ENCODE data around the gene HERPUD2. TPM values are rescaled to one million over a fixed set of nuclear protein-coding genes. Genes with fewer than 3 reads are reported as not detected.

The HERPUD2 gene, protein sequence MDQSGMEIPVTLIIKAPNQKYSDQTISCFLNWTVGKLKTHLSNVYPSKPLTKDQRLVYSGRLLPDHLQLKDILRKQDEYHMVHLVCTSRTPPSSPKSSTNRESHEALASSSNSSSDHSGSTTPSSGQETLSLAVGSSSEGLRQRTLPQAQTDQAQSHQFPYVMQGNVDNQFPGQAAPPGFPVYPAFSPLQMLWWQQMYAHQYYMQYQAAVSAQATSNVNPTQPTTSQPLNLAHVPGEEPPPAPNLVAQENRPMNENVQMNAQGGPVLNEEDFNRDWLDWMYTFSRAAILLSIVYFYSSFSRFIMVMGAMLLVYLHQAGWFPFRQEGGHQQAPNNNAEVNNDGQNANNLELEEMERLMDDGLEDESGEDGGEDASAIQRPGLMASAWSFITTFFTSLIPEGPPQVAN
- 24.2 to 29.9 TPM (median 28.3 TPM) in 3 replicates for total RNA-seq
- long read RNA-seq, transcript HERPUD2-202 (8 exons, 3,057 nt): major isoform, 12 of 25 reads
- long read RNA-seq, transcript HERPUD2-201 (9 exons, 2,474 nt): minor isoform, 6 of 25 reads
- long read RNA-seq, partial matches to known transcripts: 2 of 25 reads
- long read RNA-seq, other reads (novel, unspliced or antisense): 5 of 25 reads

DNA sequence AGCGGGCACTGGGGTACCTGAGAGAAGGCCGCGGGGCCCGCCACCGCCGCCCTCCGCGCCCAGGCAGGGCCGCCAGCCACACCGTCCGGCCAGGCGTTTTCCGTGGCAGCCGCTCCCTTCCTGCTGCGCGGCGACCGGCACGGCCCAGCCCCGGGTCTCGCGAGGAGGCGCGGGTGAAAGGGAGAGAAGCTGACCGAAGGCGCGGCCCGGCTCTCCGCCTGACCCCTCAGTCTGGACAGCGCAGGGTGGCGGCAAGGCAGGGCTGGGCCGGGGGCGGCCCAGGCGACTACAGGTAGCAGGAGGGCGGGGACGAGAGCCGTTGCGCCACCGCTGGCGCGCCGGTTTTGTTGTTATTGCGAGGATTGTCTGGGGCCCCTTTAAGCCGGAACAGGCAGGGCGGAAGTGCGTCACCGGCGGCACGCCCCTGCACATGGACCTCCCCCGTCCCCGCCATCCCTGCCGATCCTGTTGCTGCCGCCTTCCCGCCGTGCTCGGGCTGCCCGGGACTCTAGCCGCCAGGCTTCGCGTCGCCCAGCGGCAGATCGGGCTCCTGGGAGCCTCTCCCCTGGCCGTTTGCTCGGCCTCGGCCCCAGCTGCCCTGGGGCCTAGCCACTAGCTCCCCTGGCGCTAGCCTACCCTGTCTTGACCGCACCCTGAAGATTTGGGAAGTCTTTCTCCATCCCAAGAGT, at the start of gene HERPUD2:
Gene HERPUD2, minus strand, starts transcription at position 352 of the 689 bp plus-strand sequence. CDS start 805 bp downstream, outside the sequence.
- TF ChIP-seq, protein P1, sequence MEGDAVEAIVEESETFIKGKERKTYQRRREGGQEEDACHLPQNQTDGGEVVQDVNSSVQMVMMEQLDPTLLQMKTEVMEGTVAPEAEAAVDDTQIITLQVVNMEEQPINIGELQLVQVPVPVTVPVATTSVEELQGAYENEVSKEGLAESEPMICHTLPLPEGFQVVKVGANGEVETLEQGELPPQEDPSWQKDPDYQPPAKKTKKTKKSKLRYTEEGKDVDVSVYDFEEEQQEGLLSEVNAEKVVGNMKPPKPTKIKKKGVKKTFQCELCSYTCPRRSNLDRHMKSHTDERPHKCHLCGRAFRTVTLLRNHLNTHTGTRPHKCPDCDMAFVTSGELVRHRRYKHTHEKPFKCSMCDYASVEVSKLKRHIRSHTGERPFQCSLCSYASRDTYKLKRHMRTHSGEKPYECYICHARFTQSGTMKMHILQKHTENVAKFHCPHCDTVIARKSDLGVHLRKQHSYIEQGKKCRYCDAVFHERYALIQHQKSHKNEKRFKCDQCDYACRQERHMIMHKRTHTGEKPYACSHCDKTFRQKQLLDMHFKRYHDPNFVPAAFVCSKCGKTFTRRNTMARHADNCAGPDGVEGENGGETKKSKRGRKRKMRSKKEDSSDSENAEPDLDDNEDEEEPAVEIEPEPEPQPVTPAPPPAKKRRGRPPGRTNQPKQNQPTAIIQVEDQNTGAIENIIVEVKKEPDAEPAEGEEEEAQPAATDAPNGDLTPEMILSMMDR (IDR thresholded peaks at IDR 0.05): no peak
- Mint-ChIP-seq H3K9me3 (ENCODE audit: low read depth) (no peaks in the 10 kb centered on the region), H3K4me3 (ENCODE audit: unreplicated experiment) (peak within 1 kb of the TSS; percentile 91), H3K36me3 (ENCODE audit: low read depth) (peaks cover 2% of the 10 kb centered on the region), H3K27me3 (ENCODE audit: low read depth) (no peaks in the 10 kb centered on the region), H3K4me1 (ENCODE audit: low read depth) (peaks cover 66% of the 10 kb centered on the region), H3K27ac (ENCODE audit: unreplicated experiment) (peak within 1 kb of the TSS; percentile 98)
- peak; percentile 96 for DNase-seq (ENCODE audit: low spot score)

DNA sequence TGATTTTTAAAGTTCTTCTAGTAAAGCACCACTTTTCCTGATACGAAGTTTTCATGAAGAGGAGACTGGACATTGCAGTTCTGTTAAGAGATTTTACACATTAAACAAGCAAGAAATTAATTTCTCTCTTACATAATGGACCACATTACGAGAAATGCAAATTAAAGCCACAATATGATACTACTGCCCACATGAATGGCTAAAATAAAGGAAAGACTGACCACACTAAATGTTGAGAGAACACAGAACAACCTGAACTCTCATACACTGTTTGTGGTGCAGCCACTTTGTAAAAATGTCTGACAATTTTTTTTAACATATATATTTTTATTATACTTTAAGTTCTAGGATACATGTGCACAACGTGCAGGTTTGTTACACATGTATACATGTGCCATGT, 44.0 kb upstream of the HERPUD2 start:
- no peaks in the 10 kb centered on the region for H3K27me3 Mint-ChIP-seq (ENCODE audit: low read depth)
- no peaks in the 10 kb centered on the region for H3K36me3 Mint-ChIP-seq (ENCODE audit: low read depth)
- H3K27ac Mint-ChIP-seq (ENCODE audit: unreplicated experiment): no peak overlapping the region
- DNase-seq (ENCODE audit: low spot score): no peak
- H3K4me3 Mint-ChIP-seq (ENCODE audit: unreplicated experiment): no peak overlapping the region
- peaks cover 13% of the 10 kb centered on the region for H3K9me3 Mint-ChIP-seq (ENCODE audit: low read depth)
- TF ChIP-seq, protein P1 (IDR thresholded peaks at IDR 0.05): no peak
- peaks cover 6% of the 10 kb centered on the region for H3K4me1 Mint-ChIP-seq (ENCODE audit: low read depth)

DNA sequence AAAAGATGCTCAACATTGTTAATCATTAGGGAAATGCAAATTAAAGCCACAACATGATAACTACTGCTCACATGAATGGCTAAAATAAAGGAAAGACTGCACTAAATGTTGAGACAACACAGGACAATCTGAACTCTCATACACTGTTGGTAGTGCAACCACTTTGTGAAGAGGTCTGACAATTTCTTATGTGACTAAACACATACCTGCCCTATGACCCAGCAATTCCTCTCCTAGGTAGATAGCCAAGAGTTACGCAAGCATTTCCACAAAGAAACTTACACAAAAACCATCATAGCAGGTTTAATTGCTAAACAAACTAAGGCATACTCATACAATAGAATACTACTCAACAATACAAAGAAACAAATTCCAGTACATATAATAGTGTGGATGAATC, 41.8 kb upstream of the HERPUD2 start:
- Mint-ChIP-seq H3K9me3 (ENCODE audit: low read depth) (peaks cover 6% of the 10 kb centered on the region), H3K27me3 (ENCODE audit: low read depth) (no peaks in the 10 kb centered on the region), H3K27ac (ENCODE audit: unreplicated experiment) (no peak overlapping the region), H3K36me3 (ENCODE audit: low read depth) (peaks cover under 1% of the 10 kb centered on the region), H3K4me1 (ENCODE audit: low read depth) (peaks cover 8% of the 10 kb centered on the region), H3K4me3 (ENCODE audit: unreplicated experiment) (no peak overlapping the region)
- no peak for DNase-seq (ENCODE audit: low spot score)
- TF ChIP-seq, protein P1 (IDR thresholded peaks at IDR 0.05): no peak

DNA sequence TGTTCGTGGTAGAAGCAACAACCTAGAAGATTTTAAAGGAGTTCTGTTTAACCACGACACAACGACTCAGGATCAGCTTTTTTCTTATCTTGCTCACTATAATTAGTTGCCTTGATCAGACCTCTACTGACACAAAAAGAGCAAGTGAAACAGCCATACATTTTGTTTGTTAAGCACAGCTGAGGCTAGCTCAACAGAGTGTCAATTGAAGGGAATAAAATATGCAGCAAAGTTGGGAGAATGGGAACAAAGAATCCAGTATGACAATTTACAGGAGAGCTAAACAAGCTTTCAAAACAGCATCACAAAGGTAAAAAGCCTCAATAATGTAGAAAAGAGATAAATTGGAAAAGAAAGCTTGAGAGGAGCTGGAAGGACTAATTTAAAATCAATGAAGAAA, 40.5 kb upstream of the HERPUD2 start:
- Mint-ChIP-seq H3K4me1 (ENCODE audit: low read depth) (peaks cover 8% of the 10 kb centered on the region), H3K9me3 (ENCODE audit: low read depth) (peaks cover 4% of the 10 kb centered on the region), H3K36me3 (ENCODE audit: low read depth) (peaks cover 2% of the 10 kb centered on the region), H3K27me3 (ENCODE audit: low read depth) (no peaks in the 10 kb centered on the region), H3K4me3 (ENCODE audit: unreplicated experiment) (no peak overlapping the region), H3K27ac (ENCODE audit: unreplicated experiment) (no peak overlapping the region)
- DNase-seq (ENCODE audit: low spot score): no peak
- TF ChIP-seq, protein P1 (IDR thresholded peaks at IDR 0.05): no peak

DNA sequence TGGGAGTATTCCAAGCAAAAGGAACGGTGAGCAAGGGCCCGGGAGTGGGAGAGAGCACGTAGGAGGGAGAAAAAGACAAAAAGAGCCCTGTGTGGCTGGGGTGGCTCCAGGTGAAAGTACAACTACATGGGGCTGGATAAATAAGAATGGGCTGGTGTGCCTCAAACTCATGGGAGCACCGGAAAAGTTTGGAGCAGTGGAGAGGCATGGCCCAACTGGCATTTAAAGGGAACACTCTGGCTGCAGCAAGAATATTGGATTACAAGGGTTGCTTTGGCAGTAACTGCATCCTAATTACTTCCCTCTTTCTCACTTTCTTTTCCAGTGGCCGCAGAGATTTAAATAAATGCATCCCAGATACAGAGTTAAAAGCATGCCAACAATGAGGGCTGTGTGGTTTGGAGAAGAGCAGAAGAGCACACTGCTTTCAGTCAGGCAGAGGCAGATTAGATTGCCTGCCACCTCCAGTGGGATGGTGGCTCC, 39.1 kb upstream of the HERPUD2 start:
- TF ChIP-seq, protein P1 (IDR thresholded peaks at IDR 0.05): no peak
- Mint-ChIP-seq H3K27ac (ENCODE audit: unreplicated experiment) (no peak overlapping the region), H3K36me3 (ENCODE audit: low read depth) (peaks cover 2% of the 10 kb centered on the region), H3K4me3 (ENCODE audit: unreplicated experiment) (no peak overlapping the region), H3K9me3 (ENCODE audit: low read depth) (no peaks in the 10 kb centered on the region), H3K4me1 (ENCODE audit: low read depth) (peaks cover 15% of the 10 kb centered on the region), H3K27me3 (ENCODE audit: low read depth) (no peaks in the 10 kb centered on the region)
- no peak for DNase-seq (ENCODE audit: low spot score)

All from chondrocyte (in vitro differentiated cells).